ENCODE measurements around the gene TNFSF11.

The TNFSF11 gene

DNA sequence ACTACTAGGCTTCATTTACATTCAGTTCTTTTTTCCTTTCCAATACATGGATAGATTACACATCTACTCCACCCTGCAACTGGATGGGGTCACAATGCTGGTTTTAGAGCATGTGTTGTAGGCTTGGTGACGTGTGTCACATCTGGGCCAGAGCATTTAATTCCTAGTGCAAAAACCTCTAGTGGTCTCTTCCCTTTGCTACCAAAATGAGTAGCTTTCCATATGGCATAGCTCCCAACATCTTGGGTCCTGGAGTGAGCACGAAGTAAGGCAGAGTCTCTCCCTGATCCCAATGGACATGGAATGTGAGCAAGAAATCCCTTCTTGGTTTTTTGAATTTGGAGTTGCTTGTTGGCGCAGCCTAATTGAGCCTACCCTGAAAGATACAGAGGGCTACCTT is 51.7 kb downstream of the TNFSF11 start:
- TF ChIP-seq, protein P1, sequence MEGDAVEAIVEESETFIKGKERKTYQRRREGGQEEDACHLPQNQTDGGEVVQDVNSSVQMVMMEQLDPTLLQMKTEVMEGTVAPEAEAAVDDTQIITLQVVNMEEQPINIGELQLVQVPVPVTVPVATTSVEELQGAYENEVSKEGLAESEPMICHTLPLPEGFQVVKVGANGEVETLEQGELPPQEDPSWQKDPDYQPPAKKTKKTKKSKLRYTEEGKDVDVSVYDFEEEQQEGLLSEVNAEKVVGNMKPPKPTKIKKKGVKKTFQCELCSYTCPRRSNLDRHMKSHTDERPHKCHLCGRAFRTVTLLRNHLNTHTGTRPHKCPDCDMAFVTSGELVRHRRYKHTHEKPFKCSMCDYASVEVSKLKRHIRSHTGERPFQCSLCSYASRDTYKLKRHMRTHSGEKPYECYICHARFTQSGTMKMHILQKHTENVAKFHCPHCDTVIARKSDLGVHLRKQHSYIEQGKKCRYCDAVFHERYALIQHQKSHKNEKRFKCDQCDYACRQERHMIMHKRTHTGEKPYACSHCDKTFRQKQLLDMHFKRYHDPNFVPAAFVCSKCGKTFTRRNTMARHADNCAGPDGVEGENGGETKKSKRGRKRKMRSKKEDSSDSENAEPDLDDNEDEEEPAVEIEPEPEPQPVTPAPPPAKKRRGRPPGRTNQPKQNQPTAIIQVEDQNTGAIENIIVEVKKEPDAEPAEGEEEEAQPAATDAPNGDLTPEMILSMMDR (IDR thresholded peaks at IDR 0.05; ENCODE audit: insufficient read depth, low read depth, low read length, missing control alignments), result no peak
- DNase-seq (ENCODE audit: low read depth), result no peak
- no peak overlapping the region for H3K4me3 ChIP-seq (ENCODE audit: low read depth, low read length)

DNA sequence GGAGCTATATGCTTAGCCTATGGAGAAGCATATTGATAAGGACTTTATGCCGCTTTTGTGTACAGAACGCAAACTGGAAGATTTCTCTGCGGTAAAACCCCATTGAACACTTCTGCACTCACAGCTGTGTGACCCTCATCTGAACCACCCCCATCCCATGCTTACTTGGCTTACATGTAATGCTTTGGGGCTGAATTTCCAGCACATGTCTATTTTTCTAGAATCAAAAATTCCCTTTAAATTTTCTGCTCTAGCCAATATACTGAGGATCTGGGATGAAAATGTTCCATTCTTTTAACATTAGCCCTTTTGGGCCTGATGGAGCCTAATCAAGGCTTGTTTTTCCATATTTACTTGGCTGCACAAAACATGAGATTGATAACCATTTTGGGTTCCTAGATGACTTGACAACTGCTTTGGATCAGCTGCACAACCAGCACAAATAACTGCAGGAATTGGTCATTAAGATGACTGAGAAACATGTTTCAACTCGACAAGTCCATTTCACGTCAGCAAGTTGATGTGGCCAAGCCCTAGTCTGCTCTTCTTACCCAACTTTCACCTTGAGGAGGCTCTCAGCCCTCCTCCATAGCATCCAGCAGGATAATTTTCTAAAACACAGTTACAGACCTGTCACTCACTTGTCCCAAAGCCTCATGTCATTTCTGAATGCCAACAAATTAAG is 52.4 kb downstream of the TNFSF11 start:
- TF ChIP-seq, protein P1 (IDR thresholded peaks at IDR 0.05; ENCODE audit: insufficient read depth, low read depth, low read length, missing control alignments), result no peak
- no peak for DNase-seq (ENCODE audit: low read depth)
- no peak overlapping the region for H3K4me3 ChIP-seq (ENCODE audit: low read depth, low read length)

DNA sequence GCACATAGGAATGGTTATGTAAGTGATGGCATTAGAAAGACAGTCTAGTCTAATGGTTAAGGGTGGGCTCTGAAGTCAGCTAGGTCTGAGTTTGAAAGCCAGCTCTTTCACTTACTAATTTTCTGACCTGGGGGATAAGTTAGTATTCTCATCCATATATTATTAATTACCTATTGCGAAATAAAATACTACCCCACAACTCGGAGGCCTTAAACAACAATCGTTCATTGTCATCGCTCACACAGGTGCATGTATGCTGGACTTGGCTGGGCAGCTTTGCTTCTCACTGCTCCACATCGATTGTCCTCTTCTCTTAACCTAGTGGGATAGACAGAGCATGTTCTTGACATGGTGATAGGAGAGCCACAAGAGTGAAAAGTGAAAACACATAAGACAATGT is 54.7 kb downstream of the TNFSF11 start:
- TF ChIP-seq, protein P1 (IDR thresholded peaks at IDR 0.05; ENCODE audit: insufficient read depth, low read depth, low read length, missing control alignments), result no peak
- DNase-seq (ENCODE audit: low read depth), result no peak
- H3K4me3 ChIP-seq (ENCODE audit: low read depth, low read length), result no peak overlapping the region

DNA sequence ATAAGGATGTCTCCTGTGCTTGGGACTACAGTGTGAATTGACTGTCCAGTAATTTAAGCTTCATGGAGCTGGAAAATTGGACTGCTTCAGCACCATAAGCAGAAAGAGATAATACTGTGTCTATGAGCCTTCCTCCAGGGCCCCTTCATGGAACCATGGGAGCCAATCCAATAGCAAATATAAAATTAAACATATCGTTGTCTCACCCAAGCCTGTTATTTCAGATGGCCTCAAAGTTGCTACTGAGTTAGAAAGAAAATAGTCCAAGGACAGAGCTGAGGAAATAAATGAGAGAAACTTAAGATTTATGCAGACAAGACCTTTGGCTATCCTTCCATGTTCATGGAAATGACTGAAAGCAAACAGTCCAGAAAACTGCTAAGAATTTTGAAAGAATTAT is 57.2 kb downstream of the TNFSF11 start:
- TF ChIP-seq, protein P1 (IDR thresholded peaks at IDR 0.05; ENCODE audit: insufficient read depth, low read depth, low read length, missing control alignments), result no peak
- no peak for DNase-seq (ENCODE audit: low read depth)

GRCh38 chr13:42633495-42633894 is 59.5 kb downstream of the TNFSF11 start:
- no peak for DNase-seq (ENCODE audit: low read depth)
- H3K4me3 ChIP-seq (ENCODE audit: low read depth, low read length), result no peak overlapping the region
- TF ChIP-seq, protein P1 (IDR thresholded peaks at IDR 0.05; ENCODE audit: insufficient read depth, low read depth, low read length, missing control alignments), result no peak

More for the DNA sequence above, 57.2 kb downstream of the TNFSF11 start:
- H3K4me3 ChIP-seq (ENCODE audit: low read depth, low read length), result no peak overlapping the region

GRCh38 chr13:42638101-42638500 is 64.1 kb downstream of the TNFSF11 start:
- H3K4me3 ChIP-seq (ENCODE audit: low read depth, low read length), result no peak overlapping the region
- TF ChIP-seq, protein P1 (IDR thresholded peaks at IDR 0.05; ENCODE audit: insufficient read depth, low read depth, low read length, missing control alignments), result no peak
- DNase-seq (ENCODE audit: low read depth), result no peak

GRCh38 chr13:42638886-42639285 is 64.9 kb downstream of the TNFSF11 start:
- TF ChIP-seq, protein P1 (IDR thresholded peaks at IDR 0.05; ENCODE audit: insufficient read depth, low read depth, low read length, missing control alignments), result no peak
- H3K4me3 ChIP-seq (ENCODE audit: low read depth, low read length), result no peak overlapping the region
- no peak for DNase-seq (ENCODE audit: low read depth)
